ENCODE data around the gene SMURF1.

Gene SMURF1

DNA sequence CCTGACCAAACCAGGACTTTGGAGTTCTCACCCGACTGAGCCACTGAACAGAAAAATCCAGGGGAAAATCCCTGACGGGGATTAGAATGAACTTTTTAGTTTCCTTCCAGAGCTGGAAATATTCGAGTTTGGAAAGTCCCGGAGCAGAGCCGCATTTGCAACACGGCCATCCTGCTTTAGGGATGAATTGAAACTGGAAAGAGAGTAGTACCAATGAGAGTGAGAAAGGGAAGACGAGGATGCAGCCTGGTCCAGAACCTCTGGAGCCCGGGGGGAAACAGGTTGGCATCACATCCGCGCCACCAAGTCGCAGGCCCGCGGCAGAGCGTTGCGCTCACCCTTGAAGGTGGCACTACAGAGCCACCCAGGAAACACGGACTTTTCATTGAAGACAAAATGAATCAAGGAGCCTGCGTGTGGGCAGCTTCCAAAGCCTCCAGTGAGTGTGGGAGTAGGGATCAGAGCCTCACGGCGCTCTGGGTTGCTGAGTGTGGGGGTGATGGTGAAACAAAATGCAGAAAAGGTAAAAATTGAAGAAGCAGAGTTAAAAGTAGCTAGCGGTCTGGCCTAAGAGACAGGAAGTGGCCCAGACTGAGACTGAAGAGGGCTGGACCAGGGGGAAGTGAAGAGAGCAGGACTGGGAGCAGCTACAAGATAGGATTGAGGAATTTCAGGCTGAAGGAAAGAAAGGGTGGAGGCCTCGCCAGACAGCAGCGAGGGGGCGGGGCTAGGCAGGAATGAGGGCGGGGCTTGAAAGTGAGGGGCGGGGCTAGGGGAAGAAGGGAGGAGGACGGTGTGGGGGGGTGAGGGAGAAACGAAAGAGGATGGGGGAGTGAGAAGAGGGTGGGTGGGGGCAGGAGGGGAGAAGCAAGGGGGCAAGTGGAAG, 1.8 kb downstream of the SMURF1 start:
- no peak for DNase-seq (ENCODE audit: low read depth)
- TF ChIP-seq, protein P1, sequence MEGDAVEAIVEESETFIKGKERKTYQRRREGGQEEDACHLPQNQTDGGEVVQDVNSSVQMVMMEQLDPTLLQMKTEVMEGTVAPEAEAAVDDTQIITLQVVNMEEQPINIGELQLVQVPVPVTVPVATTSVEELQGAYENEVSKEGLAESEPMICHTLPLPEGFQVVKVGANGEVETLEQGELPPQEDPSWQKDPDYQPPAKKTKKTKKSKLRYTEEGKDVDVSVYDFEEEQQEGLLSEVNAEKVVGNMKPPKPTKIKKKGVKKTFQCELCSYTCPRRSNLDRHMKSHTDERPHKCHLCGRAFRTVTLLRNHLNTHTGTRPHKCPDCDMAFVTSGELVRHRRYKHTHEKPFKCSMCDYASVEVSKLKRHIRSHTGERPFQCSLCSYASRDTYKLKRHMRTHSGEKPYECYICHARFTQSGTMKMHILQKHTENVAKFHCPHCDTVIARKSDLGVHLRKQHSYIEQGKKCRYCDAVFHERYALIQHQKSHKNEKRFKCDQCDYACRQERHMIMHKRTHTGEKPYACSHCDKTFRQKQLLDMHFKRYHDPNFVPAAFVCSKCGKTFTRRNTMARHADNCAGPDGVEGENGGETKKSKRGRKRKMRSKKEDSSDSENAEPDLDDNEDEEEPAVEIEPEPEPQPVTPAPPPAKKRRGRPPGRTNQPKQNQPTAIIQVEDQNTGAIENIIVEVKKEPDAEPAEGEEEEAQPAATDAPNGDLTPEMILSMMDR (IDR thresholded peaks at IDR 0.05; ENCODE audit: control insufficient read depth, extremely low read depth, insufficient read depth) = no peak
- no peak overlapping the region for H3K4me3 ChIP-seq (ENCODE audit: low read depth, low read length)

DNA sequence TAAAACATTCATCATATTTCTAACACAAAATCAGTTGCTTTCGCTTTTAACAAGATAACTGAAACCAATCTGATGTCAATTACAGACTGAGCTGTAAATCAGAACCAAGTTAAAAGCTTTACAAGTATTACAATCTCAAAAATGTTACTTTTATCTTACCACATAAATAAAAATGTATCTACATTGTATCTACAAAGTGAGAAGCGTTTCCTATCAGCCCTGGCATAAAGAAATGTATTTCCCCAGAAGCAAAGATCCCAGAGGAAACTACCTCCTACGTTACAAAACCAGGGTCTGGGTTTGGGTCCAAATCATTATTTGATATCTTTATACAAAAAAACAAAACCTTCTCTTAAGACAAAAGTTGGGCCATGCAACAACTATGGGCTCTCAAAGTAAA, 2.6 kb downstream of the SMURF1 start:
- TF ChIP-seq, protein P1 (IDR thresholded peaks at IDR 0.05; ENCODE audit: control insufficient read depth, extremely low read depth, insufficient read depth) = no peak
- no peak for DNase-seq (ENCODE audit: low read depth)
- no peak overlapping the region for H3K4me3 ChIP-seq (ENCODE audit: low read depth, low read length)

GRCh38 chr7:99140813-99141212, 3.1 kb downstream of the SMURF1 start:
- no peak overlapping the region for H3K4me3 ChIP-seq (ENCODE audit: low read depth, low read length)
- TF ChIP-seq, protein P1 (IDR thresholded peaks at IDR 0.05; ENCODE audit: control insufficient read depth, extremely low read depth, insufficient read depth) = no peak
- no peak for DNase-seq (ENCODE audit: low read depth)

DNA sequence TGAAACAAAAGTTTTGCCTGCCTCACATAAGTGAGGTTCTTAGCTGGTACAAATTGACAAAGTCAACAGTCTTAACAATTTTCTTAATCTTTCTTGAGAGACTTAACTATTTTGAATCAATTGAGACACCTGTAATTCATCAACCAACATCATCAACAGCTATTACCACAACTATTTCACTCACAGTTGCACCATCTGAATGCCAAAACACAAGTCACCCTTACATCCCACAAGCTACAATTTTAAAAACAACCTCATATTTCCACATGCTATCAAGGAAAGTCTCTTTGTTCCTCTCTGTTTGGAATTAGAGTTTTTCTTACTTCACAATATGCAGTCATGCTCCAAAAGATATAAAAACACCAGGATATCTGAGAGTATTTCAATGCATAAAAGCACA, 4.9 kb downstream of the SMURF1 start:
- TF ChIP-seq, protein P1 (IDR thresholded peaks at IDR 0.05; ENCODE audit: control insufficient read depth, extremely low read depth, insufficient read depth) = no peak
- DNase-seq (ENCODE audit: low read depth) = no peak
- H3K4me3 ChIP-seq (ENCODE audit: low read depth, low read length) = no peak overlapping the region

DNA sequence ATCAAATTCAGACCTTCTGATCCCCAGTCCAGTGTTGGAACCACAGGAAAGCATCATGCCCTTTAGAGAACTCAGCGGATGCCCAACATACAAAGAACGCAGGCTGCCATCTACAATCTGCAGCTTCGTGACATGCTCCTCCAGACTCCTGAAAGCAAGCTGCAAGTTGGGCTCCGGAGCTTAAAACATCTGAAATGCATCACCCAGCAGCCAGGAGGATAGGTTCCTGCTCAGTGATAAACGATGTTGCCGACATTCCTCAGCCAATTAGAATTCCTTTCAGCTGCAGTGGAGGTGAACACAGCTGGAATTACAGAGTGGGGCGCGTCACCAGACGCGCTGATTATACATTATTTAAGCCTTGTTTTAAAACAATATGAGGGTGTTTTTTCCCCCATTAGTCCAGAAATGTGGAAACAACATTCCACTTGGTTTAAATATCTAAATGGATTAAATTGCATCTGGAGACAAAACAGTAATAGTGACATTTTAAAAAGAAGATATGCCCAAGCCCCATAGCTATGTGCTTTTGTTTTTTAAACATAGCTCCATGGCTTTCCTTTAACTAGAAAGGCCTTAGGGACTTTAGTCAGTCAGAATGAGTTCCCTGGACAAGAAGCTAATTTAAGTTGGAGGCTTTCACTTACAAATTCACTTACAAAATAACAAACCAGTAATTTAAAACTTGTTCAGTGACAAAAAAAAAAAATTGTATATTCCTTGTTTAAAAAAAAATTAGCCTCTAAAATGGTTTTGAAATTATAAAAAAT, 6.3 kb downstream of the SMURF1 start:
- no peak overlapping the region for H3K4me3 ChIP-seq (ENCODE audit: low read depth, low read length)
- DNase-seq (ENCODE audit: low read depth) = no peak

GRCh38 chr7:99135938-99136337, 8.0 kb downstream of the SMURF1 start:
- DNase-seq (ENCODE audit: low read depth) = no peak
- TF ChIP-seq, protein P1 (IDR thresholded peaks at IDR 0.05; ENCODE audit: control insufficient read depth, extremely low read depth, insufficient read depth) = no peak
- no peak overlapping the region for H3K4me3 ChIP-seq (ENCODE audit: low read depth, low read length)

More for the DNA sequence above, 6.3 kb downstream of the SMURF1 start:
- TF ChIP-seq, protein P1 (IDR thresholded peaks at IDR 0.05; ENCODE audit: control insufficient read depth, extremely low read depth, insufficient read depth) = no peak

Data from LNCaP clone FGC (cell line).